SU-DHL-6 (cell line): Measurements from ENCODE around the gene PTPRH.

Experiments
- EZH2phosphoT487 ChIP-seq: fragments of 200-600 bp; sonication (generic), shearing (Covaris generic); conservative IDR thresholded peaks from 2 replicates; pipeline ENCODE4 v1.6.1; 2018; ENCODE audit warnings: mild to moderate bottlenecking, antibody characterized with exemption, low read length, moderate library complexity, mixed read lengths
- TF ChIP-seq, protein P1 (sequence below): fragments of 200-600 bp; sonication (generic); IDR thresholded peaks from one replicate; pipeline ENCODE4 v1.5.1; 2017; ENCODE audit warnings: antibody characterized with exemption, mild to moderate bottlenecking, low read length, moderate library complexity; ENCODE audit not compliant: insufficient read depth, poor library complexity, severe bottlenecking

DNA sequence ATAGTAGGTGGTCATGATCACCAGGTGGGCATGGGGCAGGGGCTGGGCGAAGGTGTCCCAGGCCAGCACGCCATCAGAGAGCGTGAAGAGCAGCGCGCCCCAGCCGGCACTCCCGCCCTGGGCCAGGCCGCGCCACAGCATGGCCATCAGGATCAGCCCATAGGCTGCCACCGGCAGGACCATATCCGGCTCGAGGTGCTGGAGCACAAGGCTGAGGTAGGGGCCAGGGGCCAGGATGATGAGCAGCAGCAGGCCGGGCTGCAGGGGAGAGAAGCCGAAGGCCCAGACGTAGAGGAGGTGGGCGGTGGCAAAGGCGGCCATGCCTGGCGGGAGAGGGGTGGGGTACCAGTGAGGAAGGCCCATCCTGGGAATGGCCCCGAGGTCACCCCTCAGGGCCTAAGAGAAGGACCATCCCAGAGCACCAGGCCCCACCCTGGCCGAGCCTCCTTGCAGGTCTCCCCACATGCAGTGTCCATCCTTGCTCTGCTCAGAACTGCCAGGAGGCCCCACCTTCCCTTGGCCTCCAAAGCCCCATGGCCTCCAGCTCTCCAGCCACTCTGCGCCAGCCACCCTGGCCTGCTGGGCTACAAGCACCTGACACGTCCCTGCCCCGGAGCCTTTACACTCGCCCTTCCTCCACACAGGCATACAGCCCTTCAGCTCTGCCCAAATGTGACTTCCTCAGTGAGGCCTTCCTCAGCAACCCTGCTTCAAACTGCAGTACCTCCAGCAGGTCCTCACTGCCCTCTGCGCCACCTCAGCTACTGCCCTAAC is 18.1 kb upstream of the PTPRH start:
- TF ChIP-seq, protein P1, sequence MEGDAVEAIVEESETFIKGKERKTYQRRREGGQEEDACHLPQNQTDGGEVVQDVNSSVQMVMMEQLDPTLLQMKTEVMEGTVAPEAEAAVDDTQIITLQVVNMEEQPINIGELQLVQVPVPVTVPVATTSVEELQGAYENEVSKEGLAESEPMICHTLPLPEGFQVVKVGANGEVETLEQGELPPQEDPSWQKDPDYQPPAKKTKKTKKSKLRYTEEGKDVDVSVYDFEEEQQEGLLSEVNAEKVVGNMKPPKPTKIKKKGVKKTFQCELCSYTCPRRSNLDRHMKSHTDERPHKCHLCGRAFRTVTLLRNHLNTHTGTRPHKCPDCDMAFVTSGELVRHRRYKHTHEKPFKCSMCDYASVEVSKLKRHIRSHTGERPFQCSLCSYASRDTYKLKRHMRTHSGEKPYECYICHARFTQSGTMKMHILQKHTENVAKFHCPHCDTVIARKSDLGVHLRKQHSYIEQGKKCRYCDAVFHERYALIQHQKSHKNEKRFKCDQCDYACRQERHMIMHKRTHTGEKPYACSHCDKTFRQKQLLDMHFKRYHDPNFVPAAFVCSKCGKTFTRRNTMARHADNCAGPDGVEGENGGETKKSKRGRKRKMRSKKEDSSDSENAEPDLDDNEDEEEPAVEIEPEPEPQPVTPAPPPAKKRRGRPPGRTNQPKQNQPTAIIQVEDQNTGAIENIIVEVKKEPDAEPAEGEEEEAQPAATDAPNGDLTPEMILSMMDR: no peak
- TF ChIP-seq EZH2phosphoT487: no peak
